HepG2 (cell line): Measurements from ENCODE around the gene DUSP8. TPM values are rescaled to one million over a fixed set of nuclear protein-coding genes. Genes with fewer than 3 reads are reported as not detected.

Experiments
- ADNP ChIP-seq: sonication (generic); formaldehyde crosslinking; IDR thresholded peaks from 2 replicates; pipeline ENCODE4 v1.4.0; 2020; ENCODE audit warnings: missing genetic modification reagents
- CENPT ChIP-seq: sonication (generic); formaldehyde crosslinking; IDR thresholded peaks from 2 replicates; pipeline ENCODE4 v1.8.0; 2022; ENCODE audit warnings: low read depth, mild to moderate bottlenecking, moderate library complexity, missing genetic modification reagents
- HDAC1 ChIP-seq: sonication (generic); formaldehyde crosslinking; IDR thresholded peaks from 2 replicates; pipeline ENCODE4 v1.5.1; 2020; ENCODE audit warnings: mild to moderate bottlenecking, missing genetic modification reagents
- KDM2A ChIP-seq: sonication (generic); formaldehyde crosslinking; IDR thresholded peaks from 2 replicates; pipeline ENCODE4 v1.4.0; 2020; ENCODE audit warnings: low read depth, missing genetic modification reagents, borderline replicate concordance
- KLF15 ChIP-seq: sonication (generic); formaldehyde crosslinking; IDR thresholded peaks from 2 replicates; pipeline ENCODE4 v1.8.1; 2023; ENCODE audit warnings: borderline replicate concordance, mild to moderate bottlenecking, inconsistent platforms, missing genetic modification reagents, mixed read lengths
- TARDBP ChIP-seq: sonication (generic); formaldehyde crosslinking; IDR thresholded peaks from 2 replicates; pipeline ENCODE4 v1.8.0; 2022; ENCODE audit warnings: mild to moderate bottlenecking, missing genetic modification reagents
- TEAD3 ChIP-seq: optimal IDR thresholded peaks from 2 replicates; pipeline ENCODE3; 2016; ENCODE audit warnings: borderline replicate concordance
- ZFP82 ChIP-seq: sonication (generic); formaldehyde crosslinking; IDR thresholded peaks from 2 replicates; pipeline ENCODE4 v1.5.1; 2020; ENCODE audit warnings: mild to moderate bottlenecking, missing genetic modification reagents, borderline replicate concordance
- ZFYVE20 ChIP-seq: sonication (generic); formaldehyde crosslinking; IDR thresholded peaks from 2 replicates; pipeline ENCODE4 v1.8.0; 2023; ENCODE audit warnings: low read depth, mild to moderate bottlenecking, moderate library complexity, missing genetic modification reagents, borderline replicate concordance
- ZMYM2 ChIP-seq: sonication (generic); formaldehyde crosslinking; IDR thresholded peaks from 2 replicates; pipeline ENCODE4 v1.8.0; 2022; ENCODE audit warnings: mild to moderate bottlenecking, missing genetic modification reagents
- polyA plus RNA-seq, 8 experiments: library from polyadenylated mRNA; depleted of rRNA in 3 of 8; stranded (reverse) in 7 of 8; unstranded in 1 of 8; fragments of >200 nt; fragmentation: Illumina TruSeq in 4 of 8; extraction: Trizol in 4 of 8; gene quantifications; 2 replicates each; pipeline versions ENCODE4 v1.2.1 to v1.2.3, GENCODE V29; 2011 to 2016; ENCODE audit warnings: low read depth in 4 of 8, missing spikeins in 1 of 8, mixed read lengths in 1 of 8; ENCODE audit not compliant: insufficient read depth in 1 of 8
- total RNA-seq, 5 experiments: library from RNA; depleted of rRNA; stranded (reverse); fragments of >200 nt; fragmentation: Illumina TruSeq; extraction: Trizol; gene quantifications; 2 replicates each; pipeline ENCODE4 v1.2.3, GENCODE V29; 2016; ENCODE audit warnings: low read depth in 1 of 5
- TF ChIP-seq, protein P1 (sequence below): sonication (generic); formaldehyde crosslinking; IDR thresholded peaks from 2 replicates; pipeline ENCODE4 v1.4.0; 2020; ENCODE audit warnings: missing genetic modification reagents
- TF ChIP-seq, protein P2 (sequence below): sonication (generic); formaldehyde crosslinking; IDR thresholded peaks from 2 replicates; pipeline ENCODE4 v1.5.0; 2020; ENCODE audit warnings: missing genetic modification reagents
- TF ChIP-seq, protein P3 (sequence below): IDR thresholded peaks from 2 replicates; pipeline ENCODE4 v1.6.1; 2018; ENCODE audit warnings: missing genetic modification reagents
- TF ChIP-seq, protein P4 (sequence below): sonication (generic); formaldehyde crosslinking; IDR thresholded peaks from 2 replicates; pipeline ENCODE4 v1.4.0; 2020; ENCODE audit warnings: missing genetic modification reagents
- TF ChIP-seq, protein P5 (sequence below): sonication (generic); formaldehyde crosslinking; IDR thresholded peaks from 2 replicates; pipeline ENCODE4 v1.9.0; 2021; ENCODE audit warnings: missing genetic modification reagents, borderline replicate concordance
- TF ChIP-seq, protein P6 (sequence below): sonication (generic); formaldehyde crosslinking; IDR thresholded peaks from 2 replicates; pipeline ENCODE4 v1.4.0; 2020; ENCODE audit warnings: mild to moderate bottlenecking, missing genetic modification reagents
- TF ChIP-seq, protein P7 (sequence below): sonication (generic); formaldehyde crosslinking; IDR thresholded peaks from 2 replicates; pipeline ENCODE4 v1.5.1; 2020; ENCODE audit warnings: mild to moderate bottlenecking, moderate library complexity, missing genetic modification reagents

The DUSP8 gene
- total and polyA plus RNA-seq, 2 of the 13 experiments (the other 11 are each of a cell fraction or from before 2014, with no cell fraction given): 1.8 to 8.0 TPM

DNA sequence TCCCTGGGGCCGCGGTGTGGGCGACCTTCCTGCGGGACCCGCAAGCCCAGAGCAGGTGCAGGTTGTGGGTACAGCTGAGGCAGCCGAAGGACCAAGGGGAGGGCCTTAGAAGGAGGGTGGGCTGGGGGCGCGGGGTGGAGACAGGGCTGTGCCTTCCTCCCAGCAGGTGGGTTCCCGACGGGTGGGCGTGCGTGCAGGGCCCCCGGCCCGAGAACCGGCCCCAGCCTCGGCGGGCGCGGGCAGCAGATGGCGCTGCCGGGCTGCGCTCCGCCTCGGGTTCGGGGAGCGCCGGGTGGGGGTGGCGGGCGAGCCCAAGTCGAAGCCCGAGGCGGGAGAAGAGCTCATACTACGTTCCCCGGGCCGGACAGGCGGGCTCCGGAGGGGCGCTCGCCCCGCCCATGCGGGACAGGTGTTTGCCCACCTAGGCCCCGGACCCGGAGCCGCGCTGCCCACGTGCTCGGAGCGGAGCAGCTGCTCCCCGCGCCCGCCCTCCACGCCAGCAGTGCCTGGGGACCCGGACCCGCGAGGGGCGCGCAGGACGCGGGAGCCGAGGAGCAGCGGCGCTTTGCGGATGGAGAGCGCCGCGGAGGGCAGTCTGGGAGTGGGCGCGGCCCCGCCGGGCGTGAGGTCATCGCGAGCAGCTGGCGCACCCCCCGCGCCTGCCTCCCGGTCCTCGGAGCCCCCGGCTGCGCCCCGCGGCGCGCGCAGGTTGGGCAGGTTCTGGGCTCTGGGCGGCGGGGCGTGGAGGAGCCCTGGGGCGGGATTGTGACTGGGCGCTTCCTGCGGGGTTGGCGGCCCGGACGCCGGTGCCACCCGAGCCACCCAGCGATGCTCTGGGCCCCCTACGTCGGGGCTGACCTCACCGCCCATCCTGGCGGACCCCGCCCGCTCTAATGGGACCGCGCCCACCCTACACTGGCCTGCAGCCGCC lies 25.3 kb downstream of the DUSP8 start (continued):
- TF ChIP-seq, protein P1, sequence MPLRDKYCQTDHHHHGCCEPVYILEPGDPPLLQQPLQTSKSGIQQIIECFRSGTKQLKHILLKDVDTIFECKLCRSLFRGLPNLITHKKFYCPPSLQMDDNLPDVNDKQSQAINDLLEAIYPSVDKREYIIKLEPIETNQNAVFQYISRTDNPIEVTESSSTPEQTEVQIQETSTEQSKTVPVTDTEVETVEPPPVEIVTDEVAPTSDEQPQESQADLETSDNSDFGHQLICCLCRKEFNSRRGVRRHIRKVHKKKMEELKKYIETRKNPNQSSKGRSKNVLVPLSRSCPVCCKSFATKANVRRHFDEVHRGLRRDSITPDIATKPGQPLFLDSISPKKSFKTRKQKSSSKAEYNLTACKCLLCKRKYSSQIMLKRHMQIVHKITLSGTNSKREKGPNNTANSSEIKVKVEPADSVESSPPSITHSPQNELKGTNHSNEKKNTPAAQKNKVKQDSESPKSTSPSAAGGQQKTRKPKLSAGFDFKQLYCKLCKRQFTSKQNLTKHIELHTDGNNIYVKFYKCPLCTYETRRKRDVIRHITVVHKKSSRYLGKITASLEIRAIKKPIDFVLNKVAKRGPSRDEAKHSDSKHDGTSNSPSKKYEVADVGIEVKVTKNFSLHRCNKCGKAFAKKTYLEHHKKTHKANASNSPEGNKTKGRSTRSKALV (CRISPR knock-in tag): peak; percentile 46; the same call in 1 of the 2 replicates
- TF ChIP-seq ZMYM2 (CRISPR knock-in tag) (no peak), CENPT (CRISPR knock-in tag) (no peak), ZFP82 (CRISPR knock-in tag) (0 out of 2 replicates have a peak, but pooled peaks have one; percentile 27), TEAD3 (CRISPR knock-in tag) (no peak), KDM2A (CRISPR knock-in tag) (peak; percentile 45; the same call in 1 of the 2 replicates), ZFYVE20 (no peak), HDAC1 (CRISPR knock-in tag) (peak; percentile 36; the same call in 1 of the 2 replicates), TARDBP (no peak), ADNP (CRISPR knock-in tag) (no peak), KLF15 (CRISPR knock-in tag) (no peak)
- TF ChIP-seq, protein P2, sequence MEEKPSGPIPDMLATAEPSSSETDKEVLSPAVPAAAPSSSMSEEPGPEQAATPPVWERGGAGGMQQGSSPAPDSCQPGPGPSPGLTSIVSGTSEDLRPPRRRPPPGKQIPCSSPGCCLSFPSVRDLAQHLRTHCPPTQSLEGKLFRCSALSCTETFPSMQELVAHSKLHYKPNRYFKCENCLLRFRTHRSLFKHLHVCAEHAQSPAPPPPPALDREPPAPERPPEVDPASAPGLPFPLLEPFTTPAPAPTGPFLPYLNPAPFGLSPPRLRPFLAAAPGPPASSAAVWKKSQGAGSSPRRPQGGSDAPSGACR (CRISPR knock-in tag): no peak
- TF ChIP-seq, protein P3, sequence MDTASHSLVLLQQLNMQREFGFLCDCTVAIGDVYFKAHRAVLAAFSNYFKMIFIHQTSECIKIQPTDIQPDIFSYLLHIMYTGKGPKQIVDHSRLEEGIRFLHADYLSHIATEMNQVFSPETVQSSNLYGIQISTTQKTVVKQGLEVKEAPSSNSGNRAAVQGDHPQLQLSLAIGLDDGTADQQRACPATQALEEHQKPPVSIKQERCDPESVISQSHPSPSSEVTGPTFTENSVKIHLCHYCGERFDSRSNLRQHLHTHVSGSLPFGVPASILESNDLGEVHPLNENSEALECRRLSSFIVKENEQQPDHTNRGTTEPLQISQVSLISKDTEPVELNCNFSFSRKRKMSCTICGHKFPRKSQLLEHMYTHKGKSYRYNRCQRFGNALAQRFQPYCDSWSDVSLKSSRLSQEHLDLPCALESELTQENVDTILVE (CRISPR knock-in tag): no peak
- TF ChIP-seq, protein P4, sequence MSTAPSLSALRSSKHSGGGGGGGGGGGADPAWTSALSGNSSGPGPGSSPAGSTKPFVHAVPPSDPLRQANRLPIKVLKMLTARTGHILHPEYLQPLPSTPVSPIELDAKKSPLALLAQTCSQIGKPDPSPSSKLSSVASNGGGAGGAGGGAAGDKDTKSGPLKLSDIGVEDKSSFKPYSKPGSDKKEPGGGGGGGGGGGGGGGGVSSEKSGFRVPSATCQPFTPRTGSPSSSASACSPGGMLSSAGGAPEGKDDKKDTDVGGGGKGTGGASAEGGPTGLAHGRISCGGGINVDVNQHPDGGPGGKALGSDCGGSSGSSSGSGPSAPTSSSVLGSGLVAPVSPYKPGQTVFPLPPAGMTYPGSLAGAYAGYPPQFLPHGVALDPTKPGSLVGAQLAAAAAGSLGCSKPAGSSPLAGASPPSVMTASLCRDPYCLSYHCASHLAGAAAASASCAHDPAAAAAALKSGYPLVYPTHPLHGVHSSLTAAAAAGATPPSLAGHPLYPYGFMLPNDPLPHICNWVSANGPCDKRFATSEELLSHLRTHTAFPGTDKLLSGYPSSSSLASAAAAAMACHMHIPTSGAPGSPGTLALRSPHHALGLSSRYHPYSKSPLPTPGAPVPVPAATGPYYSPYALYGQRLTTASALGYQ: no peak
- TF ChIP-seq, protein P5, sequence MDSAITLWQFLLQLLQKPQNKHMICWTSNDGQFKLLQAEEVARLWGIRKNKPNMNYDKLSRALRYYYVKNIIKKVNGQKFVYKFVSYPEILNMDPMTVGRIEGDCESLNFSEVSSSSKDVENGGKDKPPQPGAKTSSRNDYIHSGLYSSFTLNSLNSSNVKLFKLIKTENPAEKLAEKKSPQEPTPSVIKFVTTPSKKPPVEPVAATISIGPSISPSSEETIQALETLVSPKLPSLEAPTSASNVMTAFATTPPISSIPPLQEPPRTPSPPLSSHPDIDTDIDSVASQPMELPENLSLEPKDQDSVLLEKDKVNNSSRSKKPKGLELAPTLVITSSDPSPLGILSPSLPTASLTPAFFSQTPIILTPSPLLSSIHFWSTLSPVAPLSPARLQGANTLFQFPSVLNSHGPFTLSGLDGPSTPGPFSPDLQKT (CRISPR knock-in tag): no peak
- TF ChIP-seq, protein P6, sequence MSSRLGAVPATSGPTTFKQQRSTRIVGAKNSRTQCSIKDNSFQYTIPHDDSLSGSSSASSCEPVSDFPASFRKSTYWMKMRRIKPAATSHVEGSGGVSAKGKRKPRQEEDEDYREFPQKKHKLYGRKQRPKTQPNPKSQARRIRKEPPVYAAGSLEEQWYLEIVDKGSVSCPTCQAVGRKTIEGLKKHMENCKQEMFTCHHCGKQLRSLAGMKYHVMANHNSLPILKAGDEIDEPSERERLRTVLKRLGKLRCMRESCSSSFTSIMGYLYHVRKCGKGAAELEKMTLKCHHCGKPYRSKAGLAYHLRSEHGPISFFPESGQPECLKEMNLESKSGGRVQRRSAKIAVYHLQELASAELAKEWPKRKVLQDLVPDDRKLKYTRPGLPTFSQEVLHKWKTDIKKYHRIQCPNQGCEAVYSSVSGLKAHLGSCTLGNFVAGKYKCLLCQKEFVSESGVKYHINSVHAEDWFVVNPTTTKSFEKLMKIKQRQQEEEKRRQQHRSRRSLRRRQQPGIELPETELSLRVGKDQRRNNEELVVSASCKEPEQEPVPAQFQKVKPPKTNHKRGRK: no peak
- TF ChIP-seq, protein P7, sequence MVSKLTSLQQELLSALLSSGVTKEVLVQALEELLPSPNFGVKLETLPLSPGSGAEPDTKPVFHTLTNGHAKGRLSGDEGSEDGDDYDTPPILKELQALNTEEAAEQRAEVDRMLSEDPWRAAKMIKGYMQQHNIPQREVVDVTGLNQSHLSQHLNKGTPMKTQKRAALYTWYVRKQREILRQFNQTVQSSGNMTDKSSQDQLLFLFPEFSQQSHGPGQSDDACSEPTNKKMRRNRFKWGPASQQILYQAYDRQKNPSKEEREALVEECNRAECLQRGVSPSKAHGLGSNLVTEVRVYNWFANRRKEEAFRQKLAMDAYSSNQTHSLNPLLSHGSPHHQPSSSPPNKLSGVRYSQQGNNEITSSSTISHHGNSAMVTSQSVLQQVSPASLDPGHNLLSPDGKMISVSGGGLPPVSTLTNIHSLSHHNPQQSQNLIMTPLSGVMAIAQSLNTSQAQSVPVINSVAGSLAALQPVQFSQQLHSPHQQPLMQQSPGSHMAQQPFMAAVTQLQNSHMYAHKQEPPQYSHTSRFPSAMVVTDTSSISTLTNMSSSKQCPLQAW (CRISPR knock-in tag): no peak
